Nephron progenitor cell (in vitro differentiated cells): ENCODE measurements around the gene HSD17B1.

Experiments
- DNase-seq: peaks from one replicate; pipeline ENCODE4 v3.0.0; 2021
- H3K27ac Mint-ChIP-seq: 2 replicates; pipeline ENCODE4 v1.8.0; 2021; ENCODE audit warnings: mild to moderate bottlenecking, moderate library complexity, mixed read lengths
- H3K27me3 Mint-ChIP-seq: 2 replicates; pipeline ENCODE4 v1.8.0; 2021; ENCODE audit warnings: mild to moderate bottlenecking, low read depth, mixed read lengths; ENCODE audit not compliant: poor library complexity
- H3K36me3 Mint-ChIP-seq: 2 replicates; pipeline ENCODE4 v1.8.0; 2021; ENCODE audit warnings: low read depth, mixed read lengths
- H3K4me1 Mint-ChIP-seq: 2 replicates; pipeline ENCODE4 v1.8.0; 2021; ENCODE audit warnings: mixed read lengths
- H3K4me3 Mint-ChIP-seq: 2 replicates; pipeline ENCODE4 v1.8.0; 2021; ENCODE audit warnings: mild to moderate bottlenecking, moderate library complexity, mixed read lengths
- H3K9me3 Mint-ChIP-seq: 2 replicates; pipeline ENCODE4 v1.8.0; 2021; ENCODE audit warnings: mild to moderate bottlenecking, moderate library complexity, mixed read lengths
- TF ChIP-seq, protein P1 (sequence below): fragments of 200-600 bp; sonication (generic); IDR thresholded peaks from 2 replicates; pipeline ENCODE4 v1.5.0; 2021; ENCODE audit warnings: antibody characterized with exemption

HSD17B1 gene

GRCh38 chr17:42529061-42529460, 23.7 kb upstream of the HSD17B1 start:
- DNase-seq = no peak
- Mint-ChIP-seq H3K9me3 (no peaks in the 10 kb centered on the region), H3K4me3 (no peak overlapping the region), H3K4me1 (peaks cover 54% of the 10 kb centered on the region), H3K36me3 (no peaks in the 10 kb centered on the region), H3K27me3 (peaks cover 9% of the 10 kb centered on the region), H3K27ac (no peak overlapping the region)
- TF ChIP-seq, protein P1, sequence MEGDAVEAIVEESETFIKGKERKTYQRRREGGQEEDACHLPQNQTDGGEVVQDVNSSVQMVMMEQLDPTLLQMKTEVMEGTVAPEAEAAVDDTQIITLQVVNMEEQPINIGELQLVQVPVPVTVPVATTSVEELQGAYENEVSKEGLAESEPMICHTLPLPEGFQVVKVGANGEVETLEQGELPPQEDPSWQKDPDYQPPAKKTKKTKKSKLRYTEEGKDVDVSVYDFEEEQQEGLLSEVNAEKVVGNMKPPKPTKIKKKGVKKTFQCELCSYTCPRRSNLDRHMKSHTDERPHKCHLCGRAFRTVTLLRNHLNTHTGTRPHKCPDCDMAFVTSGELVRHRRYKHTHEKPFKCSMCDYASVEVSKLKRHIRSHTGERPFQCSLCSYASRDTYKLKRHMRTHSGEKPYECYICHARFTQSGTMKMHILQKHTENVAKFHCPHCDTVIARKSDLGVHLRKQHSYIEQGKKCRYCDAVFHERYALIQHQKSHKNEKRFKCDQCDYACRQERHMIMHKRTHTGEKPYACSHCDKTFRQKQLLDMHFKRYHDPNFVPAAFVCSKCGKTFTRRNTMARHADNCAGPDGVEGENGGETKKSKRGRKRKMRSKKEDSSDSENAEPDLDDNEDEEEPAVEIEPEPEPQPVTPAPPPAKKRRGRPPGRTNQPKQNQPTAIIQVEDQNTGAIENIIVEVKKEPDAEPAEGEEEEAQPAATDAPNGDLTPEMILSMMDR = no peak

DNA sequence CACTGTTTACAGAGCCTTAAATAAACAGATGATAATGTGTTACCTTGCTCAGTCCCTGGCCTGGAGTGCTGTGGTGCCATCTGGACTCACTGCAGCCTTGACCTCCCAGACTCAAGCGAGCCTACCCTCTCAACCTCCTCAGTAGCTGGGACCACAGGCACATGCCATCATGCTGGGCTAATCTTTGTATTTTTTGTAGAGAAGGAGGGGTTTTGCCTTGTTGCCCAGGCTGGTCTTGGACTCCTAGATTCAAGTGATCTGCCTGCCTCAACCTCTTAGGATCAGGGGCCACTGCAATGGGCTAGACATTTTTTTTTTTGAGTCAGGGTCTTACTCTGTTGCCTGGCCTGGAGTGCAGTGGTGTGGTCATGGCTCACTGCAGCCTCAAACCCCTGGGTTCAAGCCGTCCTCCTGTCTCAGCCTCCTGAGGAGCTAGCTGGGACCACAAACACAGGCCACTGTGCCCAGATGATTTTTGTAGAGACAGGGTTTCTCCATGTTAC, 21.7 kb upstream of the HSD17B1 start:
- peaks cover 9% of the 10 kb centered on the region for H3K27me3 Mint-ChIP-seq
- TF ChIP-seq, protein P1 = no peak

GRCh38 chr17:42531455-42532354, 21.0 kb upstream of the HSD17B1 start:
- Mint-ChIP-seq H3K27me3 (peaks cover 9% of the 10 kb centered on the region), H3K27ac (peak overlapping the region; percentile 81), H3K9me3 (no peaks in the 10 kb centered on the region), H3K4me1 (peaks cover 56% of the 10 kb centered on the region), H3K4me3 (peak overlapping the region; percentile 75), H3K36me3 (no peaks in the 10 kb centered on the region)
- TF ChIP-seq, protein P1 = no peak
- DNase-seq = peak; percentile 75

More for the DNA sequence above, 21.7 kb upstream of the HSD17B1 start:
- Mint-ChIP-seq H3K9me3 (no peaks in the 10 kb centered on the region), H3K4me3 (no peak overlapping the region), H3K4me1 (peaks cover 57% of the 10 kb centered on the region), H3K27ac (peak overlapping the region; percentile 81), H3K36me3 (no peaks in the 10 kb centered on the region)
- no peak for DNase-seq

GRCh38 chr17:42535155-42536047, 17.3 kb upstream of the HSD17B1 start:
- H3K9me3 Mint-ChIP-seq = no peaks in the 10 kb centered on the region
- H3K27ac Mint-ChIP-seq = peak overlapping the region; percentile 39
- DNase-seq = no peak
- TF ChIP-seq, protein P1 = no peak
- H3K4me3 Mint-ChIP-seq = peak overlapping the region; percentile 75
- peaks cover 12% of the 10 kb centered on the region for H3K36me3 Mint-ChIP-seq
- peaks cover 12% of the 10 kb centered on the region for H3K27me3 Mint-ChIP-seq
- H3K4me1 Mint-ChIP-seq = peaks cover 56% of the 10 kb centered on the region

DNA sequence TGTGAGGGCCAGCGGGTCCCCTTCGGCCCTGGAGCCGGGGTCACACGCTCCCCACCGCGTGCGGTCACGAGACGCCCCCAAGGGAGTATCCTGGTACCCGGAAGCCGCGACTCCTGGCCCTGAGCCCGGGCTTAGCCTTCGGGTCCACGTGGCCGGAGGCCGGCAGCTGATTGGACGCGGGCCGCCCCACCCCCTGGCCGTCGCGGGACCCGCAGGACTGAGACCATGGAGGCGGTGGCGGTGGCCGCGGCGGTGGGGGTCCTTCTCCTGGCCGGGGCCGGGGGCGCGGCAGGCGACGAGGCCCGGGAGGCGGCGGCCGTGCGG, 16.7 kb upstream of the HSD17B1 start, which contains the start of gene NAGLU:
Gene NAGLU, plus strand, starts transcription at position 194 of the 324 bp plus-strand sequence. Its CDS starts 32 bp downstream, at position 226.
- peak; percentile 89 for DNase-seq
- peak within 1 kb of the TSS; percentile 85 for H3K4me3 Mint-ChIP-seq
- TF ChIP-seq, protein P1 = no peak
- peaks cover 12% of the 10 kb centered on the region for H3K27me3 Mint-ChIP-seq
- H3K27ac Mint-ChIP-seq = peak within 1 kb of the TSS; percentile 89
- peaks cover 12% of the 10 kb centered on the region for H3K36me3 Mint-ChIP-seq
- H3K4me1 Mint-ChIP-seq = peaks cover 53% of the 10 kb centered on the region
- no peaks in the 10 kb centered on the region for H3K9me3 Mint-ChIP-seq
